K562 (cell line): Measurements from ENCODE around the gene RGMB. TPM values are rescaled to one million over a fixed set of nuclear protein-coding genes. Genes with fewer than 3 reads are reported as not detected.

Experiments used
- ATAC-seq: fragments of 200-7000 bp; cut with Tn5 transposase; 3 replicates; pipeline ENCODE4 v1.9.1; 2020; ENCODE audit warnings: moderate library complexity
- BruUV-seq: library from RNA; stranded (reverse); fragments of 400-500 nt; replicated peaks from 2 replicates; lab custom pipeline; 2021; lab: Mats Ljungman, UMichigan
- CTCF ChIA-PET: fragments of 300-600 bp; formaldehyde crosslinking; extraction: SDS; loops from one replicate; lab custom pipeline; 2021; ENCODE audit warnings: low intra/inter-chr PET ratio; lab: Yijun Ruan, JAX
- POLR2A ChIA-PET: fragments of 300-600, 350-650 bp; sonication (Branson Sonifier 250); formaldehyde crosslinking; extraction: SDS; loops from one replicate; lab custom pipeline; 2021; ENCODE audit warnings: antibody characterized with exemption, inconsistent platforms; lab: Yijun Ruan, JAX
- DNase-seq, 4 experiments: peaks; one replicate each; pipeline versions ENCODE4 v3.0.0 to v3.0.0-alpha.2; 2011 to 2018; ENCODE audit warnings: low spot score in 3 of 4, mixed read lengths in 3 of 4; ENCODE audit errors: extremely low read depth in 1 of 4
- FAIRE-seq: peaks from 2 replicates; lab custom pipeline; 2011; peaks lifted over from hg19 to GRCh38; lab: Jason Lieb, UNC
- H2AFZ ChIP-seq: 2 replicates; pipeline ENCODE4 v1.6.0; 2011; ENCODE audit warnings: low read depth, low read length, control low read depth, inconsistent platforms
- H3K27ac ChIP-seq: fragments of 200-600 bp; 3 replicates; pipeline ENCODE4 v1.8.0; 2011; ENCODE audit warnings: low read depth, mild to moderate bottlenecking, control low read depth, inconsistent platforms, low read length, moderate library complexity, mixed read lengths; ENCODE audit errors: extremely low read depth
- H3K27me3 ChIP-seq, 2 experiments: fragments of 300-600 bp in 1 of 2; 2 replicates in 1 of 2; 3 replicates in 1 of 2; pipeline versions ENCODE4 v1.6.0 to v1.8.0; 2011; ENCODE audit warnings: inconsistent platforms in 2 of 2, low read length in 2 of 2, mild to moderate bottlenecking in 1 of 2, mixed read lengths in 1 of 2, moderate library complexity in 1 of 2; ENCODE audit not compliant: control insufficient read depth in 2 of 2, insufficient read depth in 2 of 2
- H3K36me3 ChIP-seq: fragments of 300-600 bp; 3 replicates; pipeline ENCODE4 v1.8.0; 2011; ENCODE audit warnings: mild to moderate bottlenecking, low read length, inconsistent platforms; ENCODE audit not compliant: control insufficient read depth, insufficient read depth
- H3K4me1 ChIP-seq, 2 experiments: fragments of 200-600 bp in 1 of 2; replicated peaks in 1 of 2; 2 replicates in 1 of 2; 3 replicates in 1 of 2; pipeline versions ENCODE4 v1.5.1 to v1.8.0; 2011; ENCODE audit warnings: inconsistent platforms in 2 of 2, low read length in 2 of 2, mild to moderate bottlenecking in 1 of 2, mixed read lengths in 1 of 2, moderate library complexity in 1 of 2; ENCODE audit not compliant: control insufficient read depth in 2 of 2, insufficient read depth in 2 of 2
- H3K4me2 ChIP-seq: 2 replicates; pipeline ENCODE4 v1.6.1; 2011; ENCODE audit warnings: low read length, control low read depth, inconsistent platforms, mixed read lengths; ENCODE audit not compliant: insufficient read depth
- H3K4me3 ChIP-seq: fragments of 200-600 bp; sonication (generic), shearing (Covaris generic); 2 replicates; pipeline ENCODE4 v1.5.1; 2016; ENCODE audit warnings: control low read depth, inconsistent platforms
- H3K79me2 ChIP-seq: fragments of 200-600 bp; 3 replicates; pipeline ENCODE4 v1.8.0; 2011; ENCODE audit warnings: low read length, inconsistent platforms; ENCODE audit not compliant: control insufficient read depth, insufficient read depth
- H3K9ac ChIP-seq, 2 experiments: 2 replicates each; pipeline versions ENCODE4 v1.6.0 to v1.6.1; 2011; ENCODE audit warnings: low read depth in 2 of 2, low read length in 2 of 2, control low read depth in 1 of 2, inconsistent platforms in 1 of 2, mild to moderate bottlenecking in 1 of 2, mixed read lengths in 1 of 2; ENCODE audit not compliant: insufficient read depth in 1 of 2
- H3K9me1 ChIP-seq: one replicate; pipeline ENCODE4 v1.6.0; 2011; ENCODE audit warnings: inconsistent platforms, mild to moderate bottlenecking, low read length, moderate library complexity; ENCODE audit not compliant: control insufficient read depth, insufficient read depth
- H3K9me3 ChIP-seq: replicated peaks from 2 replicates; pipeline ENCODE4 v1.5.1; 2011; ENCODE audit warnings: low read depth, low read length, inconsistent platforms; ENCODE audit not compliant: control insufficient read depth, insufficient read depth
- H4K20me1 ChIP-seq: replicated peaks from 2 replicates; pipeline ENCODE4 v1.6.1; 2011; ENCODE audit warnings: low read length, inconsistent platforms, mixed read lengths; ENCODE audit not compliant: control insufficient read depth, insufficient read depth
- DLX4 ChIP-seq: fragments of 250-450 bp; sonication (Bioruptor Pico); IDR thresholded peaks from 2 replicates; pipeline ENCODE4 v1.6.1; 2021; ENCODE audit warnings: mild to moderate bottlenecking
- EWSR1 ChIP-seq: fragments of 450-650 bp; IDR thresholded peaks from 2 replicates; pipeline ENCODE4 v1.6.1; 2018; ENCODE audit warnings: borderline replicate concordance, mild to moderate bottlenecking, low read depth, moderate library complexity; ENCODE audit not compliant: partially characterized antibody
- MAZ ChIP-seq, 2 experiments: fragments of 450-650 bp in 1 of 2; sonication (generic) in 1 of 2; formaldehyde crosslinking; IDR thresholded peaks in 1 of 2; conservative IDR thresholded peaks in 1 of 2; 2 replicates each; pipeline versions ENCODE4 v1.4.0 to v1.5.0; 2020; ENCODE audit warnings: mild to moderate bottlenecking in 1 of 2, missing genetic modification reagents in 1 of 2
- MTA2 ChIP-seq: fragments of 450-650 bp; IDR thresholded peaks from 2 replicates; pipeline ENCODE4 v1.6.1; 2016; ENCODE audit warnings: low read depth
- MTA3 ChIP-seq: fragments of 450-650 bp; formaldehyde crosslinking; IDR thresholded peaks from 2 replicates; pipeline ENCODE4 v1.6.1; 2017; ENCODE audit warnings: mild to moderate bottlenecking, borderline replicate concordance
- NKRF ChIP-seq: fragments of 450-650 bp; IDR thresholded peaks from 2 replicates; pipeline ENCODE4 v1.6.1; 2016; ENCODE audit warnings: borderline replicate concordance
- PTRF ChIP-seq: fragments of 450-650 bp; IDR thresholded peaks from 2 replicates; pipeline ENCODE4 v1.6.1; 2016; ENCODE audit warnings: mild to moderate bottlenecking, missing genetic modification characterization, missing compliant biosample characterization
- PYGO2 ChIP-seq: fragments of 450-650 bp; IDR thresholded peaks from 2 replicates; pipeline ENCODE4 v1.6.1; 2016; ENCODE audit warnings: mild to moderate bottlenecking, missing genetic modification characterization, moderate library complexity, missing compliant biosample characterization
- SREBF2 ChIP-seq: sonication (generic); formaldehyde crosslinking; IDR thresholded peaks from 2 replicates; pipeline ENCODE4 v1.4.0; 2020; ENCODE audit warnings: mild to moderate bottlenecking, missing genetic modification reagents
- ZNF324 ChIP-seq: fragments of 250-450 bp; sonication (Bioruptor Pico); IDR thresholded peaks from 2 replicates; pipeline ENCODE4 v1.4.0; 2020; ENCODE audit warnings: mild to moderate bottlenecking
- WGBS: fragments of 100-300 bp; shearing (Covaris generic); methylation state at CpG from one replicate; pipeline ENCODE4 v1.1.6; 2016; ENCODE audit warnings: low coverage, mixed read lengths; ENCODE audit not compliant: insufficient coverage; ENCODE audit errors: missing lambda C conversion rate; 5-methylcytosine and 5-hydroxymethylcytosine counted together
- in situ Hi-C: fragments of 300-500 bp; cut with MboI; formaldehyde crosslinking; loops from 4 replicates; pipeline ENCODE4 v1.15.0; 2018; ENCODE audit warnings: inconsistent platforms, mixed read lengths
- intact Hi-C: fragments of 100-400 bp; cut with micrococcal nuclease; formaldehyde crosslinking; loops from 2 replicates; pipeline ENCODE4 v1.14.2; 2022
- polyA plus RNA-seq, 8 experiments: library from polyadenylated mRNA; depleted of rRNA in 4 of 8; stranded (reverse) in 5 of 8; unstranded in 3 of 8; fragments of >200 nt; fragmentation: Nextera tagmentation in 2 of 8; fragmentation: Illumina TruSeq in 1 of 8; extraction: Ambion mirVana in 2 of 8; extraction: Trizol in 1 of 8; gene quantifications; 2 replicates each; pipeline versions ENCODE4 v1.2.1 to v1.2.3, GENCODE V29; 2011 to 2014; ENCODE audit warnings: inconsistent platforms in 1 of 8, missing spikeins in 1 of 8
- total RNA-seq, 7 experiments: library from RNA; depleted of rRNA in 6 of 7; stranded (reverse); fragments of >200 nt in 6 of 7; fragmentation: Illumina TruSeq in 2 of 7; extraction: Trizol in 2 of 7; gene quantifications; 2 replicates each; pipeline versions ENCODE4 v1.2.1 to v1.2.3, GENCODE V29; 2011 to 2021; ENCODE audit warnings: low replicate concordance in 1 of 7
- TF ChIP-seq, protein P1 (sequence below): fragments of 250-450 bp; sonication (Bioruptor Pico); IDR thresholded peaks from 2 replicates; pipeline ENCODE4 v1.8.0; 2021; ENCODE audit warnings: borderline replicate concordance, mild to moderate bottlenecking, moderate library complexity; ENCODE audit not compliant: poor library complexity, severe bottlenecking
- TF ChIP-seq, protein P2 (sequence below): fragments of 450-650 bp; IDR thresholded peaks from 2 replicates; pipeline ENCODE4 v1.6.1; 2016; ENCODE audit warnings: missing biosample characterization, missing genetic modification characterization

The RGMB gene
- total and polyA plus RNA-seq, 9 of the 15 experiments (the other 6 are each of a cell fraction or from before 2014, with no cell fraction given): 0.03 to 0.38 TPM; not detected in 7

DNA sequence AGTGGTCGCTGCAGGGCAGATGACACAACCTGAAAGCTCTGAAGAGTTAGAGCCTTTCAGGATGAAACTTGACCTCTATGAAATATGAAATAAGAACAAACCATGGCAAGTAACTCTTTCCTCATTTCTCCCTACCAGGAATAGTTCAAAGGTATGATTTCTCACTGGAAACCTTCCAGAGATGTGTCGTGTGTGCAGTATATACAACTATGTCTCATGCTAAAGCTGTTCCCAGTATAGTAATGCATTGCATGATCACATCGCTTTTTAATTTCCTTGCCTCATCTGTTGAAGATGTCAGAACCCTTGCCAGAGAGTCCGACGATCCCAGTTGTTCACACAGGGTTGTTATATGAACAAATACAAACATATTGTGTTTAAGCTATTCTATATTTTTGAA lies 45.8 kb upstream of the RGMB start:
- 3% methylated on average over 5 of the region's 5 CpGs for WGBS
- Histone ChIP-seq H3K4me1 (no peaks in the 10 kb centered on the region), H3K36me3 (no peaks in the 10 kb centered on the region), H3K9me3 (no peaks in the 10 kb centered on the region), H3K4me2 (no peak overlapping the region), H3K4me3 (no peak overlapping the region), H3K9ac (no peak overlapping the region), H2AFZ (no peak overlapping the region), H4K20me1 (no peaks in the 10 kb centered on the region), H3K9me1 (no peaks in the 10 kb centered on the region), H3K27ac (no peak overlapping the region), H3K27me3 (no peaks in the 10 kb centered on the region), H3K79me2 (no peaks in the 10 kb centered on the region)
- TF ChIP-seq ZNF324: no peak
- no peak for TF ChIP-seq MTA2
- TF ChIP-seq, protein P1, sequence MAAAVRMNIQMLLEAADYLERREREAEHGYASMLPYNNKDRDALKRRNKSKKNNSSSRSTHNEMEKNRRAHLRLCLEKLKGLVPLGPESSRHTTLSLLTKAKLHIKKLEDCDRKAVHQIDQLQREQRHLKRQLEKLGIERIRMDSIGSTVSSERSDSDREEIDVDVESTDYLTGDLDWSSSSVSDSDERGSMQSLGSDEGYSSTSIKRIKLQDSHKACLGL: no peak
- no peak for TF ChIP-seq SREBF2 (CRISPR knock-in tag)
- no peak for TF ChIP-seq PYGO2 (tag)
- TF ChIP-seq, protein P2, sequence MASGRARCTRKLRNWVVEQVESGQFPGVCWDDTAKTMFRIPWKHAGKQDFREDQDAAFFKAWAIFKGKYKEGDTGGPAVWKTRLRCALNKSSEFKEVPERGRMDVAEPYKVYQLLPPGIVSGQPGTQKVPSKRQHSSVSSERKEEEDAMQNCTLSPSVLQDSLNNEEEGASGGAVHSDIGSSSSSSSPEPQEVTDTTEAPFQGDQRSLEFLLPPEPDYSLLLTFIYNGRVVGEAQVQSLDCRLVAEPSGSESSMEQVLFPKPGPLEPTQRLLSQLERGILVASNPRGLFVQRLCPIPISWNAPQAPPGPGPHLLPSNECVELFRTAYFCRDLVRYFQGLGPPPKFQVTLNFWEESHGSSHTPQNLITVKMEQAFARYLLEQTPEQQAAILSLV (tag): no peak
- TF ChIP-seq MTA3: no peak
- no peak for TF ChIP-seq PTRF (tag)
- no peak for TF ChIP-seq EWSR1
- no peak for TF ChIP-seq DLX4 (CRISPR knock-in tag)
- no peak for TF ChIP-seq MAZ (CRISPR knock-in tag; conservative IDR thresholded peaks at IDR 0.05 in 1 of 2, IDR thresholded peaks at IDR 0.05 in 1 of 2)
- no peak for TF ChIP-seq NKRF
- ChIA-PET CTCF (no interaction called here), POLR2A (no interaction called here)
- BruUV-seq: no TSS peak
- no peak for DNase-seq
- FAIRE-seq: no peak
- in situ Hi-C loops: no loop called here
- intact Hi-C loops: no loop called here
- ATAC-seq: no peak
